ENCODE data around the gene COLGALT1. TPM values are rescaled to one million over a fixed set of nuclear protein-coding genes. Genes with fewer than 3 reads are reported as not detected.

The COLGALT1 gene
- total and polyA plus RNA-seq, 9 of the 15 experiments (the other 6 are each of a cell fraction or from before 2014, with no cell fraction given): 4.9 to 119 (median 82.6) TPM

DNA sequence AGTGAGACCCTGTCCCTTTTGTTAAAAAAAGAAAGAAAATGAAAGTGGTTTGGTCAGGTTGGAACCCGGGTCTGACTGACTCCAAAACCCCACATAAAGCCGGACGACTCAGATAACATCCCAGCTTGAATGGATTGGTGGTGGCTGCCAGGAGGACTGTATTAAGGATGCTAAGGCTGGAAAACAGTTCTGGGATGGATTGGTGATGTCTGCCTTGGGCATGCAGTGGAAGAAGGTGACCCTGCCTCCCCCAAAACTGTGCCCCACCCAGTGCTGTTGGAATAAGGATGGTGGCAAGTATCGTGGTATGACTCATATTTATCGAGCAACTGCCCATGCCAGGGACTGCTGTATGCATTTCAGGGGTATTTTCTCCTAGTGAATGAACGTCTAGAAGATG is 18.5 kb upstream of the COLGALT1 start:
- DNase-seq (ENCODE audit: extremely low read depth in 1 of 4, low spot score in 3 of 4) (no peak), FAIRE-seq (no peak)
- TF ChIP-seq, protein P1, sequence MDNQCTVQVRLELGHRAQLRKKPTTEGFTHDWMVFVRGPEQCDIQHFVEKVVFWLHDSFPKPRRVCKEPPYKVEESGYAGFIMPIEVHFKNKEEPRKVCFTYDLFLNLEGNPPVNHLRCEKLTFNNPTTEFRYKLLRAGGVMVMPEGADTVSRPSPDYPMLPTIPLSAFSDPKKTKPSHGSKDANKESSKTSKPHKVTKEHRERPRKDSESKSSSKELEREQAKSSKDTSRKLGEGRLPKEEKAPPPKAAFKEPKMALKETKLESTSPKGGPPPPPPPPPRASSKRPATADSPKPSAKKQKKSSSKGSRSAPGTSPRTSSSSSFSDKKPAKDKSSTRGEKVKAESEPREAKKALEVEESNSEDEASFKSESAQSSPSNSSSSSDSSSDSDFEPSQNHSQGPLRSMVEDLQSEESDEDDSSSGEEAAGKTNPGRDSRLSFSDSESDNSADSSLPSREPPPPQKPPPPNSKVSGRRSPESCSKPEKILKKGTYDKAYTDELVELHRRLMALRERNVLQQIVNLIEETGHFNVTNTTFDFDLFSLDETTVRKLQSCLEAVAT (IDR thresholded peaks at IDR 0.05): peak in 1 of 2 experiments; percentile 93; a peak in 2 of 4 replicates
- TF ChIP-seq, protein P2, sequence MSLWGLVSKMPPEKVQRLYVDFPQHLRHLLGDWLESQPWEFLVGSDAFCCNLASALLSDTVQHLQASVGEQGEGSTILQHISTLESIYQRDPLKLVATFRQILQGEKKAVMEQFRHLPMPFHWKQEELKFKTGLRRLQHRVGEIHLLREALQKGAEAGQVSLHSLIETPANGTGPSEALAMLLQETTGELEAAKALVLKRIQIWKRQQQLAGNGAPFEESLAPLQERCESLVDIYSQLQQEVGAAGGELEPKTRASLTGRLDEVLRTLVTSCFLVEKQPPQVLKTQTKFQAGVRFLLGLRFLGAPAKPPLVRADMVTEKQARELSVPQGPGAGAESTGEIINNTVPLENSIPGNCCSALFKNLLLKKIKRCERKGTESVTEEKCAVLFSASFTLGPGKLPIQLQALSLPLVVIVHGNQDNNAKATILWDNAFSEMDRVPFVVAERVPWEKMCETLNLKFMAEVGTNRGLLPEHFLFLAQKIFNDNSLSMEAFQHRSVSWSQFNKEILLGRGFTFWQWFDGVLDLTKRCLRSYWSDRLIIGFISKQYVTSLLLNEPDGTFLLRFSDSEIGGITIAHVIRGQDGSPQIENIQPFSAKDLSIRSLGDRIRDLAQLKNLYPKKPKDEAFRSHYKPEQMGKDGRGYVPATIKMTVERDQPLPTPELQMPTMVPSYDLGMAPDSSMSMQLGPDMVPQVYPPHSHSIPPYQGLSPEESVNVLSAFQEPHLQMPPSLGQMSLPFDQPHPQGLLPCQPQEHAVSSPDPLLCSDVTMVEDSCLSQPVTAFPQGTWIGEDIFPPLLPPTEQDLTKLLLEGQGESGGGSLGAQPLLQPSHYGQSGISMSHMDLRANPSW (CRISPR knock-in tag; IDR thresholded peaks at IDR 0.05): no peak
- TF ChIP-seq, protein P3, sequence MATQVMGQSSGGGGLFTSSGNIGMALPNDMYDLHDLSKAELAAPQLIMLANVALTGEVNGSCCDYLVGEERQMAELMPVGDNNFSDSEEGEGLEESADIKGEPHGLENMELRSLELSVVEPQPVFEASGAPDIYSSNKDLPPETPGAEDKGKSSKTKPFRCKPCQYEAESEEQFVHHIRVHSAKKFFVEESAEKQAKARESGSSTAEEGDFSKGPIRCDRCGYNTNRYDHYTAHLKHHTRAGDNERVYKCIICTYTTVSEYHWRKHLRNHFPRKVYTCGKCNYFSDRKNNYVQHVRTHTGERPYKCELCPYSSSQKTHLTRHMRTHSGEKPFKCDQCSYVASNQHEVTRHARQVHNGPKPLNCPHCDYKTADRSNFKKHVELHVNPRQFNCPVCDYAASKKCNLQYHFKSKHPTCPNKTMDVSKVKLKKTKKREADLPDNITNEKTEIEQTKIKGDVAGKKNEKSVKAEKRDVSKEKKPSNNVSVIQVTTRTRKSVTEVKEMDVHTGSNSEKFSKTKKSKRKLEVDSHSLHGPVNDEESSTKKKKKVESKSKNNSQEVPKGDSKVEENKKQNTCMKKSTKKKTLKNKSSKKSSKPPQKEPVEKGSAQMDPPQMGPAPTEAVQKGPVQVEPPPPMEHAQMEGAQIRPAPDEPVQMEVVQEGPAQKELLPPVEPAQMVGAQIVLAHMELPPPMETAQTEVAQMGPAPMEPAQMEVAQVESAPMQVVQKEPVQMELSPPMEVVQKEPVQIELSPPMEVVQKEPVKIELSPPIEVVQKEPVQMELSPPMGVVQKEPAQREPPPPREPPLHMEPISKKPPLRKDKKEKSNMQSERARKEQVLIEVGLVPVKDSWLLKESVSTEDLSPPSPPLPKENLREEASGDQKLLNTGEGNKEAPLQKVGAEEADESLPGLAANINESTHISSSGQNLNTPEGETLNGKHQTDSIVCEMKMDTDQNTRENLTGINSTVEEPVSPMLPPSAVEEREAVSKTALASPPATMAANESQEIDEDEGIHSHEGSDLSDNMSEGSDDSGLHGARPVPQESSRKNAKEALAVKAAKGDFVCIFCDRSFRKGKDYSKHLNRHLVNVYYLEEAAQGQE (IDR thresholded peaks at IDR 0.05; ENCODE audit: borderline replicate concordance): peak; percentile 26; the same call in 1 of the 2 replicates
- TF ChIP-seq, protein P3 (CRISPR knock-in tag; IDR thresholded peaks at IDR 0.05; ENCODE audit: low read depth): no peak
- TF ChIP-seq ZBTB17 (CRISPR knock-in tag; IDR thresholded peaks at IDR 0.05) (peak; percentile 96), ZNF23 (CRISPR knock-in tag; IDR thresholded peaks at IDR 0.05) (peak; percentile 86)

More for the DNA sequence above, 18.5 kb upstream of the COLGALT1 start:
- Histone ChIP-seq H3K79me2 (ENCODE audit: control insufficient read depth, insufficient read depth, low read length) (no peaks in the 10 kb centered on the region), H3K9me1 (ENCODE audit: control insufficient read depth, insufficient read depth, low read length) (peaks cover 2% of the 10 kb centered on the region), H3K9ac (ENCODE audit: insufficient read depth in 1 of 2, low read depth in 2 of 2, low read length in 2 of 2) (no peak overlapping the region), H3K27me3 (ENCODE audit: control insufficient read depth in 2 of 2, insufficient read depth in 2 of 2, low read length in 2 of 2) (peaks cover 4 to 12% of the 10 kb centered on the region in 2 experiments; a peak in 2 of 5 replicates), H3K27ac (ENCODE audit: extremely low read depth, low read depth, low read length) (no peak overlapping the region), H3K4me2 (ENCODE audit: insufficient read depth, low read length) (no peak overlapping the region), H4K20me1 (replicated peaks; ENCODE audit: control insufficient read depth, insufficient read depth, low read length) (no peaks in the 10 kb centered on the region), H3K9me3 (replicated peaks; ENCODE audit: control insufficient read depth, insufficient read depth, low read depth, low read length) (no peaks in the 10 kb centered on the region), H3K36me3 (ENCODE audit: control insufficient read depth, insufficient read depth, low read length) (no peaks in the 10 kb centered on the region), H3K4me3 (no peak overlapping the region), H2AFZ (ENCODE audit: low read depth, low read length) (no peak overlapping the region), H3K4me1 (replicated peaks in 1 of 2; ENCODE audit: control insufficient read depth in 2 of 2, insufficient read depth in 2 of 2, low read length in 2 of 2) (peaks cover 0 to 26% of the 10 kb centered on the region in 2 experiments; a peak in 3 of 5 replicates)
- in situ Hi-C loops (cut with MboI) (no loop called here), intact Hi-C loops (cut with micrococcal nuclease) (no loop called here)
- WGBS (ENCODE audit: insufficient coverage, low coverage, missing lambda C conversion rate): 21% methylated on average over 6 of the region's 6 CpGs
- BruUV-seq (replicated peaks): no TSS peak
- ChIA-PET POLR2A (interaction anchor here (0.8 to 0.9 kb wide), 2 partner anchors 20 to 34 kb away, joined by 3 read pairs; no protein-coding TSS in a partner anchor), CTCF (ENCODE audit: low intra/inter-chr PET ratio) (no interaction called here)
- no peak for ATAC-seq

Data from K562 (cell line).